H9 (cell line): ENCODE results near the gene CCDC12. TPM values are rescaled to one million over a fixed set of nuclear protein-coding genes. Genes with fewer than 3 reads are reported as not detected.

ENCODE experiments used
- DNase-seq: peaks from one replicate; pipeline ENCODE4 v3.0.0-alpha.2; 2017
- H2AFZ ChIP-seq: one replicate; pipeline ENCODE4 v1.6.1; 2013; ENCODE audit warnings: mild to moderate bottlenecking, low read length, control low read depth, moderate library complexity
- H2AK5ac ChIP-seq: 2 replicates; pipeline ENCODE4 v1.6.1; 2013; ENCODE audit warnings: low read length, control low read depth, mixed read lengths; ENCODE audit not compliant: insufficient read length
- H2BK120ac ChIP-seq: one replicate; pipeline ENCODE4 v1.6.1; 2013; ENCODE audit warnings: low read depth, mild to moderate bottlenecking, low read length, control low read depth, inconsistent platforms; ENCODE audit not compliant: poor library complexity, severe bottlenecking
- H2BK12ac ChIP-seq: 2 replicates; pipeline ENCODE4 v1.6.1; 2013; ENCODE audit warnings: low read length, control low read depth, mixed read lengths, low read depth; ENCODE audit not compliant: insufficient read length
- H2BK15ac ChIP-seq: 2 replicates; pipeline ENCODE4 v1.6.1; 2013; ENCODE audit warnings: low read depth, low read length, control low read depth
- H2BK20ac ChIP-seq: one replicate; pipeline ENCODE4 v1.6.1; 2013; ENCODE audit warnings: low read depth, mild to moderate bottlenecking, low read length, control low read depth, inconsistent platforms; ENCODE audit not compliant: poor library complexity, severe bottlenecking
- H2BK5ac ChIP-seq: 2 replicates; pipeline ENCODE4 v1.6.1; 2013; ENCODE audit warnings: low read length, control low read depth, mixed read lengths; ENCODE audit not compliant: insufficient read length
- H3K14ac ChIP-seq: 2 replicates; pipeline ENCODE4 v1.6.1; 2013; ENCODE audit warnings: low read length, control low read depth; ENCODE audit not compliant: insufficient read depth
- H3K18ac ChIP-seq: 2 replicates; pipeline ENCODE4 v1.6.1; 2013; ENCODE audit warnings: low read depth, mild to moderate bottlenecking, mixed read lengths, low read length, control low read depth; ENCODE audit not compliant: insufficient read length
- H3K23ac ChIP-seq: 2 replicates; pipeline ENCODE4 v1.6.1; 2013; ENCODE audit warnings: low read length, control low read depth, mixed read lengths, low read depth; ENCODE audit not compliant: insufficient read length
- H3K23me2 ChIP-seq: 2 replicates; pipeline ENCODE4 v1.6.1; 2013; ENCODE audit warnings: low read depth, mild to moderate bottlenecking, mixed read lengths, low read length, control low read depth; ENCODE audit not compliant: insufficient read length, poor library complexity, severe bottlenecking
- H3K27ac ChIP-seq: 2 replicates; pipeline ENCODE4 v1.5.1; 2013; ENCODE audit warnings: low read length, control low read depth, mixed read lengths, low read depth; ENCODE audit not compliant: insufficient read length
- H3K27me3 ChIP-seq: 2 replicates; pipeline ENCODE4 v1.6.1; 2013; ENCODE audit warnings: low read length, control low read depth, inconsistent platforms; ENCODE audit not compliant: insufficient read depth
- H3K4ac ChIP-seq: 2 replicates; pipeline ENCODE4 v1.6.1; 2013; ENCODE audit warnings: low read depth, mild to moderate bottlenecking, control low read depth, inconsistent platforms, low read length, moderate library complexity
- H3K4me1 ChIP-seq: 2 replicates; pipeline ENCODE4 v1.6.1; 2013; ENCODE audit warnings: low read length, control low read depth, inconsistent platforms; ENCODE audit not compliant: insufficient read depth
- H3K4me2 ChIP-seq: 2 replicates; pipeline ENCODE4 v1.6.1; 2013; ENCODE audit warnings: low read length, control low read depth, mixed read lengths; ENCODE audit not compliant: insufficient read length, insufficient read depth
- H3K56ac ChIP-seq: 2 replicates; pipeline ENCODE4 v1.6.1; 2013; ENCODE audit warnings: low read depth, mild to moderate bottlenecking, mixed read lengths, low read length, control low read depth; ENCODE audit not compliant: insufficient read length
- H3K79me1 ChIP-seq: 2 replicates; pipeline ENCODE4 v1.6.1; 2013; ENCODE audit warnings: low read depth, mild to moderate bottlenecking, moderate library complexity, low read length, control low read depth, inconsistent platforms; ENCODE audit not compliant: insufficient read depth, poor library complexity, severe bottlenecking
- H3K79me2 ChIP-seq: 2 replicates; pipeline ENCODE4 v1.6.1; 2013; ENCODE audit warnings: low read length, control low read depth, inconsistent platforms; ENCODE audit not compliant: insufficient read depth
- H3K9ac ChIP-seq: 2 replicates; pipeline ENCODE4 v1.6.1; 2013; ENCODE audit warnings: low read length, control low read depth, mixed read lengths; ENCODE audit not compliant: insufficient read length; ENCODE audit errors: extremely low read depth
- H3K9me3 ChIP-seq: one replicate; pipeline ENCODE4 v1.6.1; 2013; ENCODE audit warnings: low read depth, low read length, inconsistent platforms; ENCODE audit not compliant: control insufficient read depth
- H3T11ph ChIP-seq: one replicate; pipeline ENCODE4 v1.6.1; 2013; ENCODE audit warnings: mild to moderate bottlenecking, low read length, control low read depth, inconsistent platforms
- H4K20me1 ChIP-seq: one replicate; pipeline ENCODE4 v1.6.1; 2013; ENCODE audit not compliant: control insufficient read depth, insufficient read length, insufficient read depth
- H4K5ac ChIP-seq: 2 replicates; pipeline ENCODE4 v1.6.1; 2013; ENCODE audit warnings: low read depth, mild to moderate bottlenecking, mixed read lengths, low read length, control low read depth; ENCODE audit not compliant: insufficient read length
- H4K8ac ChIP-seq: replicated peaks from 2 replicates; pipeline ENCODE4 v1.6.1; 2013; ENCODE audit warnings: low read length, control low read depth, mixed read lengths, low read depth; ENCODE audit not compliant: insufficient read length
- H4K91ac ChIP-seq: 2 replicates; pipeline ENCODE4 v1.6.1; 2013; ENCODE audit warnings: low read depth, mild to moderate bottlenecking, moderate library complexity, mixed read lengths, low read length, control low read depth; ENCODE audit not compliant: insufficient read length
- H3K27ac Mint-ChIP-seq, 3 experiments: 2 replicates in 2 of 3; 3 replicates in 1 of 3; pipeline ENCODE4 v1.8.0; 2020 to 2021; ENCODE audit warnings: mixed read lengths in 3 of 3, mild to moderate bottlenecking in 1 of 3, moderate library complexity in 1 of 3
- H3K27me3 Mint-ChIP-seq: 2 replicates; pipeline ENCODE4 v1.8.0; 2021; ENCODE audit warnings: low read depth, mild to moderate bottlenecking, moderate library complexity, mixed read lengths
- H3K36me3 Mint-ChIP-seq, 3 experiments: 2 replicates in 2 of 3; 3 replicates in 1 of 3; pipeline ENCODE4 v1.8.0; 2020 to 2021; ENCODE audit warnings: low read depth in 3 of 3, mixed read lengths in 3 of 3; ENCODE audit not compliant: insufficient read depth in 1 of 3
- H3K4me1 Mint-ChIP-seq, 2 experiments: 2 replicates each; pipeline ENCODE4 v1.8.0; 2020; ENCODE audit warnings: mixed read lengths in 2 of 2
- H3K4me3 Mint-ChIP-seq, 2 experiments: 2 replicates in 1 of 2; 3 replicates in 1 of 2; pipeline ENCODE4 v1.8.0; 2020 to 2021; ENCODE audit warnings: mild to moderate bottlenecking in 2 of 2, mixed read lengths in 2 of 2, moderate library complexity in 1 of 2
- H3K9me3 Mint-ChIP-seq, 2 experiments: 2 replicates in 1 of 2; 3 replicates in 1 of 2; pipeline ENCODE4 v1.8.0; 2020; ENCODE audit warnings: mild to moderate bottlenecking in 2 of 2, mixed read lengths in 2 of 2, moderate library complexity in 1 of 2
- CTCF ChIP-seq: fragments of 200-600 bp; sonication (generic); conservative IDR thresholded peaks from 3 replicates; pipeline ENCODE4 v1.8.0; 2021; ENCODE audit warnings: antibody characterized with exemption, mild to moderate bottlenecking
- WGBS: extraction: QIAGEN DNeasy Blood & Tissue Kit; methylation state at CpG from one replicate; pipeline ENCODE4 v1.1.7; 2013; ENCODE audit warnings: missing lambda C conversion rate, low lambda C conversion rate, mixed read lengths; ENCODE audit not compliant: insufficient read length; ENCODE audit errors: extremely low coverage; 5-methylcytosine and 5-hydroxymethylcytosine counted together
- total RNA-seq: library from RNA; stranded (reverse); gene quantifications from 2 replicates; pipeline ENCODE4 v1.2.1, GENCODE V29; 2021

CCDC12 gene
- total RNA-seq, 1 experiment from 2014 or later, result 54.0 TPM

DNA sequence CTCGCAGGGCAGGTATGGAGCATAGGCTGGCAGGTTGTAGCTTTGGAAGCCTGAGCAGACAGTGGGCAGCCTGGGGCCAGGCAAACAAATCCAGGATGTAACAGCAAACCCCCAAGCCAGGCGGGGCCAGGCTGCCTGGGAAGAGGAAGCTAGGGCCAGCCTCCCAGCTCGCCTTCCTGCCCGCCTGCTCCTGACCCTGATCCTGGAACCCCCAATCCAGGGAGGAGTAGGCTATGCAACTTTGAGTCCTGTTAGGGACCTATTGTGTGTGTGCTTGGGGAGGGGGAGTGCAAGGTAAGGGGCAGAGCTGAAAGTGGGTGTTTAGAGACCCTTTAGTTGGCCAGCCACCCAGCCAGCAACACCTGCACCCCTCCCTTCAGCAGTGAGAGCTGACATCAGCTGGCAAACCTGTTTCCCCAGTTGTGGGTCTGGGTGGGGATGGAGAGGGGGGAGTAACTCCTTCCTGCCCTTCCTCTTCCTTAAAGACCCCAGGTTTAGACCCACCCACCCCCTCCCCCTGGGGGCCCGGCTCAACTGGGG, 5.5 kb upstream of the CCDC12 start:
- H2BK20ac ChIP-seq, result no peak overlapping the region
- no peak overlapping the region for H4K5ac ChIP-seq
- H3K9me3 Mint-ChIP-seq, result no peaks in the 10 kb centered on the region
- H3T11ph ChIP-seq, result no peak overlapping the region
- H3K27me3 Mint-ChIP-seq, result peaks cover 3% of the 10 kb centered on the region; the same call in 1 of the 2 replicates
- no peak overlapping the region for H2AK5ac ChIP-seq
- H3K23ac ChIP-seq, result no peak overlapping the region
- no peaks in the 10 kb centered on the region for H3K79me1 ChIP-seq
- H3K9ac ChIP-seq, result no peak overlapping the region
- no peak overlapping the region for H3K56ac ChIP-seq
- peaks cover 6% of the 10 kb centered on the region for H3K23me2 ChIP-seq
- peaks cover 0 to 1% (median 0%) of the 10 kb centered on the region in 3 experiments; a peak in 3 of 7 replicates for H3K36me3 Mint-ChIP-seq
- H3K4me1 Mint-ChIP-seq, result peaks cover 39 to 48% of the 10 kb centered on the region in 2 experiments
- no peak overlapping the region for H2BK120ac ChIP-seq
- H3K27me3 ChIP-seq, result peaks cover 4% of the 10 kb centered on the region; the same call in 1 of the 2 replicates
- WGBS, result no CpG with 5 or more reads among the region's 5 CpGs
- H3K4me2 ChIP-seq, result peak overlapping the region; percentile 2
- no peak overlapping the region for H4K91ac ChIP-seq
- no peak overlapping the region for H2AFZ ChIP-seq
- H2BK5ac ChIP-seq, result no peak overlapping the region
- no peaks in the 10 kb centered on the region for H4K20me1 ChIP-seq
- H3K18ac ChIP-seq, result no peak overlapping the region
- H3K79me2 ChIP-seq, result peaks cover 4% of the 10 kb centered on the region; the same call in 1 of the 2 replicates
- H3K4me3 Mint-ChIP-seq, result peak overlapping the region in 1 of 2 experiments; percentile 58; a peak in 2 of 5 replicates
- H3K4ac ChIP-seq, result no peak overlapping the region
- H3K4me1 ChIP-seq, result peaks cover 4% of the 10 kb centered on the region; the same call in 1 of the 2 replicates
- no peak overlapping the region for H3K14ac ChIP-seq
- TF ChIP-seq CTCF, result no peak
- H2BK12ac ChIP-seq, result no peak overlapping the region
- no peak overlapping the region for H4K8ac ChIP-seq
- no peak overlapping the region for H3K27ac ChIP-seq
- H3K9me3 ChIP-seq, result no peaks in the 10 kb centered on the region
- no peak overlapping the region for H2BK15ac ChIP-seq
- peak; percentile 68 for DNase-seq
- no peak overlapping the region for H3K27ac Mint-ChIP-seq
